Measurements from ENCODE around the gene VAV1.
A peak's percentile ranks its signal among the peaks of the same experiment; 100 is the strongest.
"Not testable (repeated sequence)": the region's sequence is repeated elsewhere in the genome, so short reads cannot be mapped to it uniquely, and the experiment has no call there.

VAV1 gene

DNA sequence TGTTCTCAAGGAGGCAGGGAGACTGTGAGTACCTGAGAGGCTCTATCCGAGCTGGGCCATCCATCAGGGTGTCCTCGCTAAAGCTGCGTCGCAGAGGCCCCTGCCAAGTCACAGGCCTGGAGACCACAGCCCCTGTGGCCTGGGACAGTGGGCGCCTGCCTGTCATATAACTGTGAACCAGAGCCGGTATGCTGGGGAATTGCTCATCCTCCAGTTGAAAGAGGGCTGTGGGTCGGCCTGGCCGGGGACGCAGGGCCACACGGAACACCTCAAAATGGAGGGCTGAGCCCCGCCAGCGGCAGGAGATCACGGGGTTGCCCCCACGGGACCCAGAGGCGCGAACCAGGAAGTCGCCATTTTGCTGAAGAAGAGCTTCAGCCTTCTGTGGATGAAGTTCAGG lies 11.9 kb upstream of the VAV1 start:
- DNase-seq, result no peak

DNA sequence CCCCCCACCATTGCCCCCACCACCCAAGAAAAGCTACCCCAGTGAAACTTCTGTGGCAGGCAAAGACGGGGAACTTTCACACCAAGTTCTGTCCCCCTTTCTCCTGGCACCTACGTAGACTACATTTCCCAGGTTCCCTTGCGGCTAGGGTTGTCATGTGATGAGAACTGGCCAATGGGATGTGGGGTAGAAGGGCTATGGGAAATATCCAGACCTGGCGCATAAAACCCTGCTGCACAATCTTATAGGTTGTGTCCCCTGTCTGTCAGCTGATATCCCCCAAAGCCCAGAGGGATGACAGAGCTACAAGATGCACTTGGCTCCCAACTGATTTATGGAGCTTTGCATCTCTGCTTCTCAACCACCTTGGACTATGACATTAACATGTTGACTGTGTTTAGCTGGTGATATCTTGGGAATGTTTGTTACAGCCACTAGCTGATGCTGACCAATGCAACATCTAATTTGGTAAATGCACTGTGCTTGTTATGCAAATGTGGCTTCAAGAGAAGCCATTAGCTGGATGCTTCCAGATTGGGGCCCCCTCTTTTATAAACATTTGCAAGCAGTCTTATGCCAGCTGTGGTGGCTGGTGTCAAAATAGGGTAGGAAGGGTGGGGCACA lies 11.3 kb upstream of the VAV1 start:
- peak; percentile 57 for DNase-seq

DNA sequence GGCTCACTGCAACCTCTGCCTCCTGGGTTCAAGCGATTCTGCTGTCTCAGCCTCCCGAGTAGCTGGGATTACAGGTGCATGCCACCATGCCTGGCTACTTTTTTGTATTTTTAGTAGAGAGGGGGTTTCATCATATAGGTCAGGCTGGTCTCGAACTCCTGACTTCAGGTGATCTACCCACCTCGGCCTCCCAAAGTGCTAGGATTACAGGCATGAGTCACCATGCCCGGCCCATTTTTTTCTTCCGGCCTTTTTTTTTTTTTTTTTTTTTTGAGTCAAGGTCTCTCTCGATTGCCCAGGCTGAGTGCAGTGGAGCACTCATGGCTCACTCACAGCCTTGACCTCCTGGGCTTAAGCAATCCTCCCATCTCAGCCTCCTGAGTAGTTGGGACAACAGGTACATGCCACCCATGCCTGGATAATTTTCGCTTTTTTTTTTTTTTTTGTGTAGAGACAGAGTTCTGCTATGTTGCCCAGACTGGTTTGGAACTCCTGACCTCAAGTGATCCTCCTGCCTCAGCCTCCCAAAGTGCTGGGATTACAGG lies 10.2 kb upstream of the VAV1 start:
- DNase-seq, result not testable (repeated sequence)

DNA sequence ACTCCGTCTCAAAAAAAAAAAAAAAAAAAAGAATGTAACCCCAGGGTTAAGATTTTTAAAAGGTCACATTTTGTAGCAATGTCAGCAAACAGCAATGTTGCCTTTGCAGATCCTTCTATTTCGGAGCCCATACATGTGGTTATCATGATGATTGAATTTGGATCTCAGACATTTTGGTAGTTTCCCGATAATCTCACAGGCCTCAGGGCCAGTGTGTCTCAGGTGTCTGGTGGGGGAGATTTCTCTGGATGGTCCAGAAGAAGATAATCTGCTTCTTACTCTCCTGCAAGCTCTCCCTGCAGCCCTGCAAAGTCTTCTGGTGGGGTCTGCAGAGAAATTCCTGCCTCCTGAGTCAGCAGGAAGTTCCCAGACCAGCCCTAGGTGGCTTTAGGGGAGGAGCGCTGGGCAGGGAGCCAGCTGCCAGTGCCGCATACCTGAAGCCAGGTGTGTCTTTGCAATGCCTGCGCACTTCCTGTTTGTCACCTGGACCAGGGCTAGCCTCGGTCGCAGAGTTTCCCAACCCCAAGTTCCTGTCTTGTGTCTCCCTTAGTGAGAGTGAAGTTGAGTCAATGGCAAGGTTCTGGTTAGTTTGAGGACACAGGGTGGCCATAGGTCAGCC lies 6.7 kb upstream of the VAV1 start:
- no peak for DNase-seq

DNA sequence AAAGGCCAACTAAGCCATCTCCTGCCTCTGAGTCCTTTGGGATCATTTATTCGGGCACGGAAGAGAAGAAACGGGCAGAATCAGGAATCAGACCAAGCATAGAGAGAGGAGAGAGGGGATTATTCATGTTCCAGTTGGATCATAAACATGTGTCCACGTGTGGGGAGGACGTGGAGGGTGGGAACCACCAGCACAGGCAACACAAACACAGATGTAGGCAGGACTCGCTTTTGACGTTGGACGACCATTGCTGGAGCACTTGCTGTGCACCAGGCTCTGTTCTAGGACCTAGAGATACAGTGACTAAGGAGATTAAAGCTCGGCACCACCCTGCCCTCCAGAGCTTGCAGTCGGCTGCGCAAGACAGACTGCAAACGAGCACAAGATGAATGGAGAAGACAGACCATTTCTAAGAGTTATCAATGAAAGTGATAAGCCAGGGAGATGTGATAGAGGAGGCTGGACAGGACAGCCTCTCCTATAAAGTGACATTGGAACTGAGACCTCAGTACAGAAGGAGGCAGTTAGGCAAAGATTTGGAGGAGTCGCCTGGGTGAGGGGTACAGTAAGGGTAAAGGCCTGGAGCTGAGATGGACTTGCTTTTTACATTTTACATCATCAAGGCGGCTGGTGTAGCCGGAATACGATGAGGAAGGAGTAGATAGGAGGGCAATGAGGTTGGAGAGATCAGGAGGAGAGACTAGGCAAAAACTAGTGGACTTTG lies 6.0 kb upstream of the VAV1 start:
- peak; percentile 19 for DNase-seq

DNA sequence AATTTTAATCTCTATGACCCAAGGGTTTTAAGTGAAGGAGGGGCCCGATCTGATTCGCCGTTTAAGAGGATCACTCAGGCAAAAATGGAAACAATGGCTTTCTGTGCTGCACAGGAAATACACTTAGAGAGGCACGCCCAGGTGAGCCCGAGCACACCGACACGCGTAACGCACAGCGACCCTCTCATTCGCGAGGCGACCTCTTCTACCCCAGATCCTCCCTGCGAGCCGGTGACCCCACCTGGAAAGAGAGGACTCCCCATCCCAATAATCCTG lies 5.5 kb upstream of the VAV1 start:
- peak; percentile 48 for DNase-seq

DNA sequence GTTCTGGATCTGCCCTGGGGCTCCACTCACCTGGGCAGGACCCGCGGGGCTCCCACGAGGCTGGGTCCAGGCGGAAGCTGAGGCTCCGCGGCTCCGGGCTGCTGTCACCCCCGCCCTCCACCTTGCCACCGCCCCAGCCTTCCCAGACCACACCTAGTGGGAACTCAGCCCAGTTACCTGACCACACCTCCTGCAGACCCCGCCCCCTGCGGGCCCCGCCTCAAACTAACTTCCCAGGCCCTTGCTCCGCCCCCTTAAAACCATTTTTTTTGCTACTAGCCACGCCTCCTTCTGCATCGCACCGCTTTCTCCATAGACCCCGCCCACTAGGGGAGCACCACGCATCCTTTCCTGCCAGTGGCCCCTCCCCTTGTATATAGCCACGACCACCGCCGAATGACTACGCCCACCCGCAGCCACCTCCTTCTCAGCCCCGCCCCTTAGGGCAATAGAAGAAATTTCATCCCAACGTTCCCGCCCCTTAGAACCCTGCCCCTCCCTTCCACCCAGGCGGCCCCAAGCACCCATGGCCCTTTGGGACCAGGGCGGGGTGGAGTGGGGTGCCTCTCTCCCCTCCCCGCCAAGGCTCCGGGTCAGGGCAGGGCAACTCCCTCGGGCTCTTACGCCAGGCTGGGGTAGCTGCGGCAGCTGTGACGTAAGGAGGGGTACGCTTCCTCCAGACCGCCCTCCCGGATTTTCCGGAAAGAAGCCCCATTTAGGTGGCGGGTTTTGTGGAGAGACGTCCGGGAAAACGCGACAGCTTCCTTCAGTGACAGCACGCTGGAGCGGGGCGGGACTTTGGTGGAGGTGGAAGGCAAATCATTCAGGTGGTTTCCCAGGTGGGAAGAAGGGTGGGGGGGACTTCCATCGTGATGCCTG lies 4.9 kb upstream of the VAV1 start, which contains the start of gene SH2D3A:
TSS of gene SH2D3A (minus strand) at position 79 of the 879 bp plus-strand sequence. CDS start 3,687 bp downstream, outside the sequence.
- peak; percentile 94 for DNase-seq

DNA sequence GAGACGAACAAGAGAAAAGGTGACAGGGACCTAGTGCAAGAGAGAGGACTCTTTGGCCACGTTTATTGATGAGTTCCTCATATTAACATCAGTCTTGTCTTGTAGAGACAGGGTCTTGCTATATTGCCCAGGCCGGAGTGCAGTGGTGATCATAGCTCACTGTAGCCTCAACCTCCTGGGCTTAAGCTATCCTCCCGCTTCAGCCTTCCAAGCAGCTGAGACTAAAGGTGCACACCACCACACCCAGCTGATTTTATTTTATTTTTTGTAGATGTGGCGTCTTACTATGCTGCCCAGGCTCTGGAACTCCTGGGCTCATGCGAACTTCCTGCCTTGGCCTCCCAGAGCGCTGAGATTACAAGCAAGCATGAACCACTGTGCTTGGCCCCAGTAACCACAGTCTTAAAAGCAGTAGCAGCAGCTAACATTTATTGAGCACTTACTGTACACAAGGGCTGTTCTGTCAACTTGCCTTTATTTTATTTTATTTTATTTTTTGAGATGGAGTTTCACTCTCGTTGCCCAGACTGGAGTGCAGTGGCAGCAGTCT lies 4.2 kb upstream of the VAV1 start:
- no peak for DNase-seq

DNA sequence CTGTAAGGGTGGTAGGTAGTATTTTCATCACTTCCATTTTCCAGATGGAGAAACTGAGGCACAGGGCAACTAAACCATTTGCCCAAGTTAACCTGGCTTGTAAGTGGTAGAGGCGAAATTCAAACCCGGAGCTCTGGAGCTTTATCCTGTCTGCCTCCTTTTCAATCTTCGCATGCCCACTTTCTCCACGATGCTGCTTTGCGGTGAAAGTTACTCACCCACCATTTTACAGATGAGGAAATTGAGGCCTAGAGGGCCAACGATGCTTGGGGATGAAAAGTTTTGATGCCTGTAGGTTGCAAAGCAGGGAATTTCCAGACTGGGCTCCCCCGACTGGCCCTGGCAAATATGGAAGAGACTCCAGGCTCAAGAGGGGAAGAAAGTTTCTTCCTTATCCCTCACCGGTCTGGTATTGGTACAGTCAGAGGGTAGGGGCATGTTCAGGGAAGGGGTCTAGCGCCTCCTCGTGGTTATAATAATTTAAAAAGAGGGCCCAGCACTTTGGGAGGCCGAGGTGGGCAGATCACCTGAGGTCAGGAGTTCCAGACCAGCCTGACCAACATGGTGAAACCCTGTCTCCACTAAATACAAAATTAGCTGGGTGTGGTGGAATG lies 3.4 kb upstream of the VAV1 start:
- DNase-seq, result peak; percentile 43

DNA sequence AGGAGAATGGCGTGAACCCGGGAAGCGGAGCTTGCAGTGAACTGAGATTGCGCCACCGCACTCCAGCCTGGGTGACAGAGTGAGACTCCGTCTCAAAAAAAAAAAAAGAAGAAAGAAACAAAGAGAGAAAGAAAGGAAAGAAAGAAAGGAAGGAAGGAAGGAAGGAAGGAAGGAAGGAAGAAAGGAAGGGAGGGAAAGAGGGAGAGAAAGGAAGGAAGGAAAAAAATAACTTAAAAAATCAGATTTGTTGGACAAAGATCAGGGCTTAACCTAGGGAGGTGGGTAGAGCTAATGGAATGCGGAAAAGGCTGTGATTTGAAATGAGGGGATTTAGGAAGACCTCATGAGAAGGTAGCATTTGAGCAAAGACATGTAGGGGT lies 870 bp upstream of the VAV1 start:
- not testable (repeated sequence) for DNase-seq

DNA sequence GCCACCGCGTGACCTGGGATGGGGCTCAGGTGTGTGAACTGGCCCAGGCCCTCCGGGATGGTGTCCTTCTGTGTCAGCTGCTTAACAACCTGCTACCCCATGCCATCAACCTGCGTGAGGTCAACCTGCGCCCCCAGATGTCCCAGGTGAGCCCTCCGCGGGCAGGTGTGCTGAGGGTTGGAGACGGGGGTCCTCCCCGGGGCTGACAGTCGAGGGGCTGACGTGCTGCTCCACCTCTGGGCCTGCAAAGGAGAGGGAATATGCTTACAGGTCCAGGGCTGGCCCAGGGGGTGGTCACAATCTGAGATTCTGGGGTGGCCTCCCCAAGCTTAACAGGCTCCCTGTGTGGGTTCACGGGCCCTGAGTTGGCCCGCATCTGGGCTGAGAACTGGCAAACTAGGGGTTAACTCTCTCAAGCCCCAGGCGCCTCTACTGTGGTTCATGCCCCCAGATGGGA lies 386 bp downstream of the VAV1 start:
- DNase-seq, result no peak

DNA sequence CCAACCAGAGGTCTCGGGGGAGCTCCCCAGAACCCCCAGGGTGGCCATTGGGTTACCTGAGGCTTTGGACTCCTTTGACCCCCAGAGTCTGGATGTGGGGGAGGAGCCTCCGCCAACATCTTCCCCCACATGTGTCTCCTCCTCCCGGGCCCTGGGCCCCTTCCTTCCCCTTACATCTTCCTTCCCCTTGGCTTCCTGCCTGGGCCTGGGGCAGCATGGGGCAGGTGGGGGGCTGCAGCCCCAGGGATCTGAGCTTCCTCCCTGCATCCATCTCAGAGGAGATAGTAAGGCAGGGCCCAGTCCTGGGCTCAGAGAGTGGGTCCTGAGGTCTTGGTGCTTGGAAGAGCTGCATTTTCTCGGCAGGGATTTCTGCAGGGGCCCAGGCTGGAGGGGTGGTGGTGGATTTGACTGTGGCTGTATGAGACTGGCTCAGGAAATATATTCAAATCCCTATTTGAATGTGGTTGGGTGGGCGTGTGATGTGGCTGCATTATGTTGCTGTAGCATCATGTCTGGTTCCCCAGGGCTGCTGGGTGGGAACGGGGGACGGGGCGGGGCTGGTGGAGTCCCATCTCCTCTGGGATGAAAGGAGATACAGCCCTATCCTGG lies 919 bp downstream of the VAV1 start:
- peak; percentile 34 for DNase-seq

DNA sequence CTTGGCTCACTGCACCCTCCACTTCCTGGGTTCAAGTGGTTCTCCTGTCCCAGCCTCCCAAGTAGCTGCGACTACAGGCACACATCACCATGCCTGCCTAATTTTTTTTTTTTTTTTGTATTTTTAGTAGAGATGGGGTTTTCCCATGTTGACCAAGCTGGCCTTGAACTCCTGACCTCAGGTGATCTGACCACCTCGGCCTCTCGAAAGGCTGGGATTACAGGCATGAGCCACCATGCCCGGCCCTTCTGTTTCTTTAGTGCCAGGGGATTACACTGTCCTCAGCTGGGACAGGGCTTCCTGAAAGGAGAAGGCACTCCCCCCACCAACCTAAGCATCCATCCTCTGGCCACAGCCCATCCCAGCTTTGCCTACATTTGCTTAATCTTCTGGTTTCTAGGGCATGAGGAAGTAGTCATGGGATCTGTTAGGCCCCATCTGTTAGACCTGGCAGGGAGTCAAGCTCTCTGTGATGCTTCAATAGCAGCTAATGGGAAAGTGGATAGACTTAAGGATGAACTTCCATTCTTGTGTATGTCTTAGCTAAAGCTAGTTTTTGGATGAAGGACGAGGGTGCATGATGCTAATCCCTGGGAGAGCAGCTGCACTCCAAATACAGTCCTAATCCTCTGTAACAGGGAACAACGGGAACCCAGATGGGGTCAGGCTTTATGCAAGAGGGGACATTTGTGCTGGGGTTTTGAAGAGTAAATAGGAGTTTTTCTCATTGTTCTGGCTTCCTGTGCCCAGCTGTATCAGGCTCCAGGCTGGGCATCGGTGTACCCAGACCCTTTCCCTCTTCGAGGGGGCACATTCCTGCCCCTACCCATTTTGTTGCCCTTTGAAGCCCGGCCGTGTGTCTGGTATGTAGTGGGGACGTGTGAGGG lies 2.6 kb downstream of the VAV1 start:
- peak; percentile 57 for DNase-seq

DNA sequence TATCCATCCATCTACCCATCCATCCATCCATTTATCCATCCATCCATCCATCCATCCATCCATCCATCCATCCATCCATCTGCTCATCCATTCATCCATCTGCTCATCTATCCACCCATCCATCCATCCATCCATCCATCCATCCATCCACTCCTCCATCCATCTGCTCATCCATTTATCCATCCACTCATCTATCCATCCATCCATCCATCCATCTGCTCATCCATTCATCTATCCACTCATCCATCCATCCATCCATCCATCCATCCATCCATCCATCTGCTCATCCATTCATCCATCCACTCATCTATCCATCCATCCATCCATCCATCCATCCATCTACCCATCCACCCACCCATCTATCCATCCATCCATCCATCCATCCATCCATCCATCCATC lies 3.5 kb downstream of the VAV1 start:
- not testable (repeated sequence) for DNase-seq

DNA sequence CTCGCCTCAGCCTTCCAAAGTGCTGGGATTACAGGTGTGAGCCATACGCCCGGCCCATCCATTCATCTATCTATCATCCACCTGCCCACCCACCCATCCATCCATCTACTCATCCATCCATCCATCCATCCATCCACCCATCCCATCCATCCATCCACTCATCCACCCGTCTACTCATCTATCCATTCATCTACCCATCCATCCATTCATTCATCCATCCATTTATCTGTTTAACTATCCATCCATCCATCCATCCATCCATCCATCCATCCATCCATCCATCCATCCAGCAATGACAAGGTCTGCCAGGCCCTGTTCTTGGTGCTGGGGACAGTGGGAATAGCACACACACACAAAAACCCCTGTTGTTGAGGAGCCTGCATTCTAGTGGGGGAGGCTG lies 4.5 kb downstream of the VAV1 start:
- DNase-seq, result no peak

DNA sequence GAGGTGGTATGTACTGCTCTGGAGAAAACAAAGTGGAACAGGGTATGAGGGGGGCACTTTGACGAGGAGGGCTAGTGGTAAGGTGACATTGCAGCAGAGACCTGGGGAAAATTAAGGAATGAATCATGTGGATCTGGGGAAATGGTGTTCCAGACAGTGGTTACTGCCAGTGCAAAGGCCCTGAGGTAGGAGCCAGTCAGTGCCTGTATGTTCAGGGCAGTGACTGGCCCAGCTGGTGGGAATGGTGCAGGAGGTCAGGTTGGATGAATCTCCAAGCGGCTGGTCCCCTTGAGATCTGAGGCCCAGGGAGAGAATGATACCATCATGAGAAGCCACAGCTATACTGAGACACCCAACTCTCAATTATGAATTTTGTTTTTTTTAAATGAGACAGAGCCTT lies 4.9 kb downstream of the VAV1 start:
- DNase-seq, result no peak

DNA sequence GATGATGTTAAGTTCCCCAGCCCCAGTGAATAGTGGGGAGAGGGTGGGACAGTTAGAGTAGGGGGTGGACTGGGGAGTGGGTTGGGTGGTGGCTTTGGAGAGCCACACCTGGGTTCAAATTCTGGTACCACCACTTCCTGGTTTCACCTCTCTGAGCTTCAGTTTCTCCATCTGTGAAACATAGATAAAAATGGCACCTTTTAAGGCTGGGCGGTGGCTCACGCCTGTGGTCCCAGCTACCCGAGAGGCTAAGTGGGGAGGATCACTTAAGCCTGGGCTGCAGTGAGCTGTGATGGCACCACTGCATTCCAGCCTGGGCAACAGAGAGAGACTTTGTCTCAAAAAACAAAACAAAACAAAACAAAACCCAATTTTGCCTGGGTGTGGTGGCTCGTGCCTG lies 5.9 kb downstream of the VAV1 start:
- peak; percentile 63 for DNase-seq

DNA sequence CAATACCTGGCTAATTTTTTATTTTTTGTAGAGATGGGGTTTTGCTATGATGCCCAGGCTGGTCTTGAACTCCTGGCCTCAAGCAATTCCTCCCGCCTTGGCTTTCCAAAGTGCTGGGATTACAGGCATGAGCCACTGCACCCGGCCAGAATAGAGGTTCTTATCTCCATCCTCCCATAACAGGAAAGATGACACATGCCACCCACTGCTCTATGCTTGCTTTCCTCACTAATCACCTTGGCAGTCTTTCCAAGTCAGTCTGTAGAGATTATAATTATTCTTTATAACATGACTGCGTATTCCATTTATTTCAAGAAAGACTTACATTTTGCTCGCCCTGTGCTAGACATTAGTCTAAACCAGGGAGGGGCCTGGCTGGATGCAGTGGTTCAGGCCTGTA lies 6.7 kb downstream of the VAV1 start:
- peak; percentile 35 for DNase-seq

DNA sequence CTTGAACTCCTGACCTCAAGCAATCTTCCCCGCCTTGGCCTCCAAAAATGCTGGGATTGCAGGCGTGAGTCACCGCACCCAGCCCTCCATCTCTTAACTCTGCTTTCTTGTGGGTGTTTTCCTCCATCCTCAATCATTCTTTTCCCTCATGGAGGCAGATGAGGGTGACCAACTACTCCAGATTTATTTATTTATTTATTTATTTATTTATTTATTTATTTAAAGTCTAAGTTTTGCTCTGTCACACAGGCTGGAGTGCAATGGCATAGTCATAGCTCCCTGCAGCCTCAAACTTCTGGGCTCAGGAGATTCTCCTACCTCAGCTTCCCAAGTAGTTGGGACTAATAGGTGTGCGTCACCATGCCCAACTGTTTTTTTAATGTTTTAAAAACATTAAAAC lies 14.9 kb downstream of the VAV1 start:
- DNase-seq, result no peak

DNA sequence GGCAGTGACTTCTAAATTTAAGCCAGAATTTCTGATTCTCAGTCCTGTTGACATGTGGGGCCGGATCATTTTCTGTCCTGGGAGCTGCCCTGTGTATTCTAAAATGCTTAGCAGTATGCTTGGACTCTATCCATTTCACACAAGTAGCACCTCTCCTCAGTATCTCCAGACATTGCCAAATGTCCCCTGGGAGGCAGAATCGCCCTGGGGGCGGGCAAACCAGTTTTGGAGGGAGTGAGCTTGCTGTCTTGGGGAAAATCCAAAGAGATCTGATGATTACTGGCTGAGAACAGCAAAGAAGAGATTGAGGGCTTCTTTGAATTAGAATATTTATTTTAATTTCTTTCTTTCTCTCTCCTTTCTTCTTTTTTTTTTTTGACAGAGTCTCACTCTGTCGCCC lies 16.4 kb downstream of the VAV1 start:
- DNase-seq, result no peak
